GM12872 (cell line): ENCODE measurements around the gene CAVIN1.

Experiments used
- TF ChIP-seq, protein P1 (sequence below): IDR thresholded peaks from 3 replicates; pipeline ENCODE4 v1.5.1; 2011; ENCODE audit warnings: low read depth, mild to moderate bottlenecking, low read length, moderate library complexity; ENCODE audit not compliant: insufficient read depth

CAVIN1 gene, protein sequence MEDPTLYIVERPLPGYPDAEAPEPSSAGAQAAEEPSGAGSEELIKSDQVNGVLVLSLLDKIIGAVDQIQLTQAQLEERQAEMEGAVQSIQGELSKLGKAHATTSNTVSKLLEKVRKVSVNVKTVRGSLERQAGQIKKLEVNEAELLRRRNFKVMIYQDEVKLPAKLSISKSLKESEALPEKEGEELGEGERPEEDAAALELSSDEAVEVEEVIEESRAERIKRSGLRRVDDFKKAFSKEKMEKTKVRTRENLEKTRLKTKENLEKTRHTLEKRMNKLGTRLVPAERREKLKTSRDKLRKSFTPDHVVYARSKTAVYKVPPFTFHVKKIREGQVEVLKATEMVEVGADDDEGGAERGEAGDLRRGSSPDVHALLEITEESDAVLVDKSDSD

DNA sequence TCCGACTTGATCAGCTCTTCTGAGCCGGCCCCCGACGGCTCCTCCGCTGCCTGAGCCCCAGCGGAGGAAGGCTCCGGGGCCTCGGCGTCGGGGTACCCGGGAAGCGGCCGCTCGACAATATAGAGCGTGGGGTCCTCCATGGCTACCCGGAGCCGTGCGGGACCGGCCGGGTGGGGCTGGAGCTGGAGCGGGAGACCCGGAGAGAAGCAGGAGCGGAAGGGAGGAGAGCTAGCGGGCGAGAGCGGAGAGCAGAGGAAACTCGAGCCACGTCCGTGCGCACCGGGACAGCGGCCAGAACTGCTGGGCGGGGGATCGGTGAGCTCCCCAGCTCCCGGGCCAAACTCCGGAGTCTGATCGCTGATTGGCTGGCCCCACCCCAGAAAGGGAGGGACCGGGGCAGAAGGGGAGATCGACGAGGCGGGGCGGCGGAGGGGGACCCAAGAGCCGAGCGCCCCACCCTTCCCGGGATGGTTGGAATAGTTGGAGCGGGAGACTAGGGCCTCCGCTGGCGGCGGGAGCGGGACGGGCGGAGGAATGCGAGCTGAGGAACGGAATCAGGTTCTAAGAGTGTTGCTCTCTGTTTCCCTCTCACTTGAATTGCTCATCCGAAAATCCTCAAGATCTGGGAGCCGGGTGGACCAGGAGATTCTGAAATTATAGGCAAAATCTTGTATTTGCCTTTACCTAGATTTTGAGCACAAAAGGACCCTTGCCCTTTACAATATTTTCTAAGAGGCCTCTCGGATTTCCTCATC, at the start of gene CAVIN1:
Gene CAVIN1 (minus strand): TSS at position 299 of the 755 bp plus-strand sequence. CDS start 159 bp downstream, at position 140.
- TF ChIP-seq, protein P1, sequence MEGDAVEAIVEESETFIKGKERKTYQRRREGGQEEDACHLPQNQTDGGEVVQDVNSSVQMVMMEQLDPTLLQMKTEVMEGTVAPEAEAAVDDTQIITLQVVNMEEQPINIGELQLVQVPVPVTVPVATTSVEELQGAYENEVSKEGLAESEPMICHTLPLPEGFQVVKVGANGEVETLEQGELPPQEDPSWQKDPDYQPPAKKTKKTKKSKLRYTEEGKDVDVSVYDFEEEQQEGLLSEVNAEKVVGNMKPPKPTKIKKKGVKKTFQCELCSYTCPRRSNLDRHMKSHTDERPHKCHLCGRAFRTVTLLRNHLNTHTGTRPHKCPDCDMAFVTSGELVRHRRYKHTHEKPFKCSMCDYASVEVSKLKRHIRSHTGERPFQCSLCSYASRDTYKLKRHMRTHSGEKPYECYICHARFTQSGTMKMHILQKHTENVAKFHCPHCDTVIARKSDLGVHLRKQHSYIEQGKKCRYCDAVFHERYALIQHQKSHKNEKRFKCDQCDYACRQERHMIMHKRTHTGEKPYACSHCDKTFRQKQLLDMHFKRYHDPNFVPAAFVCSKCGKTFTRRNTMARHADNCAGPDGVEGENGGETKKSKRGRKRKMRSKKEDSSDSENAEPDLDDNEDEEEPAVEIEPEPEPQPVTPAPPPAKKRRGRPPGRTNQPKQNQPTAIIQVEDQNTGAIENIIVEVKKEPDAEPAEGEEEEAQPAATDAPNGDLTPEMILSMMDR, result no peak

DNA sequence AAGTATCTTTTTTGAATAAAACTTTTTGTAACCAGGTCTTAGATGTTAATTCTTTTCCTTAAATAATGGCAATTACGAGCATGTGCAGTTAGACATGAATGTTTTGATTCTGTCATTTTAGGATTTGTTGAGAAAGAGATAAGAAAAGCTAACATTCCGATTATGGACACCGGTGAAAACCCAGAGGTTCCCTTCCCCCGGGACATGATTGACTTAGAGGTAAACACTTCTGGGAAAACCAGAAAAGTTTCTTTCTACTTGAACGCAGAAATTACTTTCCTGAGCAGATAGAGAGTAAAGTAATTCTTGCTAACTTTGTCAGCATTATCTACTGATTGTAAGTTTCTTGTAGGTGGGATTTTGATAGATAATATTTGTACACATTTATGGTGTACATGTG, 44.8 kb upstream of the CAVIN1 start:
- TF ChIP-seq, protein P1, result no peak

DNA sequence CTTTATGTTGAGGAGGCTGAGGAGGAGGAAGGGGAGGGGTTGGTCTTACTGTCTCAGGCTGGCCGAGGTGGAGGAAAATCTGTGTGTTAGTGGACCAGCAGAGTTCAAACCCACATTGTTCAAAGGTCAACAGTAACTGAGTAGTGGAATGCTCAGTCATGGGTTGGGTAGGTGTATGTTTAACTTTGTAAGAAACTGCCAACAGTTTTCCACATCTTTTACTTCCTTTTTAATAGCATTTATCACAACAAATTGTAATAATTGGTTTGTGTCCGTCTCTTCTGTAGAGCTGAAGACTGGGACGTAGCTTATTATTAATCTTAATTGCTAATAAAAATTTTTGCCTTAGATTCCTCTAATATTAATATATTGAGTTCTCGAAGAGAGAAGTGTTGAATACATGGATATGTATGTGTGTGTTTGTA, 40.9 kb upstream of the CAVIN1 start:
- TF ChIP-seq, protein P1, result no peak

DNA sequence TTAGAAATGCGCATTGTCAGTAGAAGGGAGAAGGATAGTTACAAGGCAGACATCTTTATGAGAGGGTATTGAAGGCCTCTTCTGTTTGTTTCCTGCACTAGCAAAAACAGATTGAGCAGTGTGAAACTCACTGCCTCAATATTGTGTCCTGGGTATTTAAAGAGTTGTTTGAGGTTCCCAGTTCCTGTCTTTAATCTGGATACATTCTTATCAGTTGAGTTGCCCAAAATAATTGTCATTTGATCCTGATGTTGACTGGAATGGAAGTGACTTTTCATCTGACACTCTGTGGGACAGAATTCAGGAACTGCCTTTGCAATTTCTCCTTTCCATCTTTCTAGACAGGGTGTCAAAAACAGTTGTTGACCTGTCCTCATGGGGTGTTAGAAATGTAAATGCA, 37.3 kb upstream of the CAVIN1 start:
- TF ChIP-seq, protein P1, result no peak

DNA sequence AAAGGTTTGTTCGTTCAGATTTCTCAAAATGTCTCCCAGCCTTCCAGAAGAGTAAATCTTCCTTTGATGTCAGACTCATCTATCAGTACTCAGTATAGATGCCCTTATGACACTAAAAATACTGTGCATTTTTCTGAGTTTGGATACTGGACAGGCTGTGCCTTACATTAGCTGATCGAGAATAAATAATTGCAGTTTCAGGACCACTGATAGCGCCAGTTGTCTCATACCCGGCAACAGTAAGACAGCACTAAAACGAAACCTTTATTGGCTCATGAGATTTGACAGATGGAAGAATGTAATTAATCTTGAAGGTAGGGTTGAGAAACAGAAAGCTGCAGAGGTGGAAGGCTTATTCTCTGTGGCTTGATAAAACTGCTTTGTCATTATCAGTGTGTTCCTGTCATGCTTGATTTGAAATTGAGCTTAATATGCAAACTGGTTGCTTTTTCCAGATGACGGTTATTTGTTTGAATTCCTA, 36.8 kb upstream of the CAVIN1 start:
- TF ChIP-seq, protein P1, result no peak

DNA sequence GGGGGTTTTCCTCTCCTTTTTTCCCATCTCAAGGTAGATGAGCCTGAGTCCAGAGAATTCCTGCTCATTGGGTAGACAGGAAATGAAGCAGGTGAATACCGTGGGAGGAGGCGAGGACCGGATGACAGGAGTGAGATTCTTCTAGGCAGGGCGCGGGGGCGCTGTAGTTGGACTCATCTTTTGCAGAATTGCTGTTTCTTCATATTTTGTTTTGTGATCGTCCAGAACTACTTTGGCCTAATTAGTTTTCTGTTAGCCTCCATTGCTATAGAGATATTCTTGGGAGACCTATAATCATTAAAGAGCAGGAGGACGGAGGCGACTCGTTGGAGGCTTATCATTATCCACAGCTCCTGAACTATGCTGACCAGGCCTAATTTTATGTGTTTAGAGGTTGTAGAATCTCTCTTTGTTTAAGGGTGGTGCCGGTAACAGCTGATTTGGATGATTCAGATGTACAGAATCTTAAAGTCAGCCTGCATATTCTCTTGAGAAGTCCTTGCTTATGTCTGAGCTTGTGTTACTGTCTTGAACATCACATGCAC, 36.3 kb upstream of the CAVIN1 start:
- TF ChIP-seq, protein P1, result peak; percentile 64
